Heart left ventricle (tissue), 16 donors: ENCODE measurements around the gene TYK2. TPM values are rescaled to one million over a fixed set of nuclear protein-coding genes. Genes with fewer than 3 reads are reported as not detected.

Source experiments
- ATAC-seq, 4 donors: fragments of 200-7000 bp; cut with Tn5 transposase; one replicate each; pipeline ENCODE4 v1.9.1; 2020 to 2022; ENCODE audit warnings: moderate library complexity in 4 of 4, mild to moderate bottlenecking in 3 of 4, moderate number of reproducible peaks in 1 of 4
- DNase-seq, 5 donors: peaks; one replicate each; pipeline ENCODE4 v3.0.0-alpha.2; 2020
- H3K27ac ChIP-seq, 12 donors: fragments of 200-600 bp; sonication (generic) in 4 of 12; one replicate each; pipeline versions ENCODE4 v1.5.0 to v1.8.0; 2016 to 2022; ENCODE audit warnings: mild to moderate bottlenecking in 2 of 12
- H3K27me3 ChIP-seq, 9 donors: fragments of 200-600 bp; sonication (generic) in 2 of 9; one replicate each; pipeline versions ENCODE4 v1.5.1 to v1.8.0; 2016 to 2022; ENCODE audit warnings: mild to moderate bottlenecking in 3 of 9
- H3K36me3 ChIP-seq, 9 donors: fragments of 200-600 bp; sonication (generic) in 2 of 9; one replicate each; pipeline versions ENCODE4 v1.5.0 to v1.8.0; 2018 to 2022; ENCODE audit warnings: mild to moderate bottlenecking in 2 of 9
- H3K4me1 ChIP-seq, 12 donors: fragments of 200-600 bp; sonication (generic) in 4 of 12; one replicate each; pipeline versions ENCODE4 v1.5.0 to v1.8.0; 2016 to 2022; ENCODE audit warnings: mild to moderate bottlenecking in 3 of 12
- H3K4me3 ChIP-seq, 12 donors: fragments of 200-600 bp; sonication (generic) in 4 of 12; one replicate each; pipeline versions ENCODE4 v1.5.0 to v1.8.0; 2017 to 2022; ENCODE audit warnings: mild to moderate bottlenecking in 9 of 12, moderate library complexity in 4 of 12
- H3K9me3 ChIP-seq, 12 donors: fragments of 200-600 bp; sonication (generic) in 4 of 12; one replicate each; pipeline versions ENCODE4 v1.5.0 to v1.8.0; 2016 to 2022; ENCODE audit warnings: mild to moderate bottlenecking in 1 of 12
- CTCF ChIP-seq, 12 donors: fragments of 200-600 bp; sonication (generic) in 4 of 12; IDR thresholded peaks; one replicate each; pipeline versions ENCODE4 v1.5.0 to v1.8.0; 2018 to 2022; ENCODE audit warnings: antibody characterized with exemption in 12 of 12, mild to moderate bottlenecking in 5 of 12
- POLR2A ChIP-seq, 2 donors: fragments of 450-650 bp; IDR thresholded peaks; one replicate each; pipeline ENCODE4 v1.6.1; 2017; ENCODE audit warnings: antibody characterized with exemption in 2 of 2, mild to moderate bottlenecking in 2 of 2, moderate library complexity in 2 of 2
- WGBS, 4 donors: extraction: QIAGEN DNeasy Blood & Tissue Kit in 2 of 4; methylation state at CpG; one replicate each; pipeline versions ENCODE4 v1.1.5 to v1.1.7; 2013 to 2018; 5-methylcytosine and 5-hydroxymethylcytosine counted together
- intact Hi-C, 10 donors: fragments of 100-400 bp; cut with DNase I; formaldehyde crosslinking; loops; one replicate each; pipeline versions ENCODE4 v1.11.1 to v1.14.2; 2022
- polyA plus RNA-seq, 2 donors: library from polyadenylated mRNA; stranded (reverse); fragments of 200-250 nt; gene quantifications; one replicate each; pipeline ENCODE4 v1.2.3, GENCODE V29; 2013
- total RNA-seq, 9 donors: library from RNA; depleted of rRNA in 2 of 9; stranded (reverse); fragments of >200 nt in 2 of 9; fragmentation: NEBNext Ultra II Directional in 3 of 9; extraction: Animal tissue kit (Norgen Biotek cat#: 25700) in 3 of 9; gene quantifications; one replicate each; pipeline versions ENCODE4 v1.1.0 to v1.2.4, GENCODE V29; 2016 to 2023
- donor health status: ischemic (EF 13 %, LVEDD 7.1; RV severe dilation, severe dysfunction).
- donor health status: healthy with polysubstance abuse.
- donor health status: DM: no; HTN: yes; CAD: no.
- donor health status: DM: no; HTN: no; CAD: no.
- donor health status: ischemic (EF 25% LVEDD 6.9; RV normal size, moderate dysfunction).
- donor health status: ischemic (EF 25% LVEDD 5.7; RV mildly dilated, moderate dysfunction).
- donor health status: healthy.
- donor health status: DM: yes; HTN: yes; CAD: no.
- donor health status: ischemic (EF 35%, LVEDD 5.7; RV mildly dilated, moderate dysfunction).
- donor health status: nonischemic (EF 11% LVEDD 7.7; RV severe dilation, severe dysfunction).
- donor health status: DM: yes; HTN: yes; CAD: no.
- donor health status: PGD.
- donor health status: ischemic (EF 29% LVEDD 5.4; RV normal size, mild dysfunction).
- donor health status: nonischemic (EF 23%, LVEDD 6.1; RV moderate dilation, normal function).

Gene TYK2
- total and polyA plus RNA-seq, 11 donors, result 37.7 to 100 (median 59.4) TPM

- ATAC-seq (no peak), DNase-seq (no peak)
- TF ChIP-seq POLR2A (IDR thresholded peaks at IDR 0.05) (no peak), CTCF (IDR thresholded peaks at IDR 0.05) (no peak)
- H3K36me3 ChIP-seq, result peaks cover 3 to 98% (median 93%) of the 10 kb centered on the region in 9 donors
- no peaks in the 10 kb centered on the region for H3K27me3 ChIP-seq
- 92 to 94% (median 93%) methylated on average over 9 to 12 of the region's 12 CpGs for WGBS, 4 donors
- H3K4me3 ChIP-seq, result no peak overlapping the region
- no peak overlapping the region for H3K27ac ChIP-seq
- intact Hi-C loops, result loop anchor here in 1 of 10 donors (5.0 kb wide), 1 partner anchor 47 kb away; the partner anchor contains the start of gene FDX2
- H3K4me1 ChIP-seq, result no peaks in the 10 kb centered on the region
- no peaks in the 10 kb centered on the region for H3K9me3 ChIP-seq
Measured at GRCh38 chr19:10363789-10364281, 16.5 kb downstream of the TYK2 start.

GRCh38 chr19:10362259-10362658, 18.1 kb downstream of the TYK2 start:
- no peaks in the 10 kb centered on the region for H3K27me3 ChIP-seq
- no peaks in the 10 kb centered on the region for H3K9me3 ChIP-seq
- no peak overlapping the region for H3K4me3 ChIP-seq
- H3K27ac ChIP-seq, result no peak overlapping the region
- peaks cover 3 to 98% (median 91%) of the 10 kb centered on the region in 9 donors for H3K36me3 ChIP-seq
- ATAC-seq (no peak), DNase-seq (no peak)
- intact Hi-C loops, result loop anchor here in 1 of 10 donors (5.0 kb wide), 1 partner anchor 45 kb away; the partner anchor contains the start of gene FDX2
- no peaks in the 10 kb centered on the region for H3K4me1 ChIP-seq
- TF ChIP-seq CTCF (IDR thresholded peaks at IDR 0.05), result no peak
- no peak for TF ChIP-seq POLR2A (IDR thresholded peaks at IDR 0.05)
- WGBS, 4 donors, result 86 to 98% (median 94%) methylated on average over 5 to 18 of the region's 18 CpGs

- DNase-seq (no peak), ATAC-seq (no peak)
- H3K4me3 ChIP-seq, result no peak overlapping the region
- H3K4me1 ChIP-seq, result no peaks in the 10 kb centered on the region
- intact Hi-C loops, result loop anchor here in 1 of 10 donors (5.0 kb wide), 1 partner anchor 44 kb away; the partner anchor contains the start of gene FDX2
- WGBS, 4 donors, result 84 to 88% (median 85%) methylated on average over 15 to 16 of the region's 16 CpGs
- no peak overlapping the region for H3K27ac ChIP-seq
- H3K9me3 ChIP-seq, result no peaks in the 10 kb centered on the region
- H3K27me3 ChIP-seq, result no peaks in the 10 kb centered on the region
- no peak for TF ChIP-seq POLR2A (IDR thresholded peaks at IDR 0.05)
- no peak for TF ChIP-seq CTCF (IDR thresholded peaks at IDR 0.05)
- peaks cover 3 to 98% (median 91%) of the 10 kb centered on the region in 9 donors for H3K36me3 ChIP-seq
Measured at GRCh38 chr19:10361569-10362011, 18.8 kb downstream of the TYK2 start.

- no peaks in the 10 kb centered on the region for H3K9me3 ChIP-seq
- no peak for DNase-seq
- WGBS, 4 donors, result 93 to 97% (median 95%) methylated on average over 10 to 12 of the region's 12 CpGs
- H3K4me1 ChIP-seq, result peaks cover 0 to 18% (median 11%) of the 10 kb centered on the region in 12 donors
- no peak for ATAC-seq
- intact Hi-C loops, result no loop called here
- H3K27ac ChIP-seq, result no peak overlapping the region
- TF ChIP-seq CTCF (IDR thresholded peaks at IDR 0.05), result no peak
- TF ChIP-seq POLR2A (IDR thresholded peaks at IDR 0.05), result no peak
- H3K27me3 ChIP-seq, result no peaks in the 10 kb centered on the region
- no peak overlapping the region for H3K4me3 ChIP-seq
- peaks cover 0 to 94% (median 74%) of the 10 kb centered on the region in 9 donors for H3K36me3 ChIP-seq
Measured at GRCh38 chr19:10356431-10356830, 23.9 kb downstream of the TYK2 start.
